ENCODE results near the gene ACTG2. TPM values are rescaled to one million over a fixed set of nuclear protein-coding genes. Genes with fewer than 3 reads are reported as not detected.

ACTG2 gene
- total RNA-seq, 1 experiment from 2014 or later = 1.5 TPM

- Histone ChIP-seq H4K5ac (ENCODE audit: insufficient read length, low read depth, low read length) (no peak overlapping the region), H3T11ph (ENCODE audit: low read length) (no peak overlapping the region), H3K23me2 (ENCODE audit: insufficient read length, low read depth, low read length, poor library complexity, severe bottlenecking) (no peaks in the 10 kb centered on the region), H4K20me1 (ENCODE audit: control insufficient read depth, insufficient read depth, insufficient read length) (no peaks in the 10 kb centered on the region), H2BK5ac (ENCODE audit: insufficient read length, low read length) (no peak overlapping the region), H3K23ac (ENCODE audit: insufficient read length, low read depth, low read length) (no peak overlapping the region), H3K27ac (ENCODE audit: insufficient read length, low read depth, low read length) (no peak overlapping the region), H3K79me2 (ENCODE audit: insufficient read depth, low read length) (no peaks in the 10 kb centered on the region), H2AK5ac (ENCODE audit: insufficient read length, low read length) (no peak overlapping the region), H2AFZ (ENCODE audit: low read length) (no peak overlapping the region), H4K8ac (replicated peaks; ENCODE audit: insufficient read length, low read depth, low read length) (no peak overlapping the region), H2BK20ac (ENCODE audit: low read depth, low read length, poor library complexity, severe bottlenecking) (no peak overlapping the region), H4K91ac (ENCODE audit: insufficient read length, low read depth, low read length) (no peak overlapping the region), H3K4me2 (ENCODE audit: insufficient read depth, insufficient read length, low read length) (no peak overlapping the region), H3K4ac (ENCODE audit: low read depth, low read length) (no peak overlapping the region), H2BK120ac (ENCODE audit: low read depth, low read length, poor library complexity, severe bottlenecking) (no peak overlapping the region), H3K56ac (ENCODE audit: insufficient read length, low read depth, low read length) (no peak overlapping the region), H3K14ac (ENCODE audit: insufficient read depth, low read length) (no peak overlapping the region), H3K18ac (ENCODE audit: insufficient read length, low read depth, low read length) (no peak overlapping the region), H2BK12ac (ENCODE audit: insufficient read length, low read depth, low read length) (no peak overlapping the region), H2BK15ac (ENCODE audit: low read depth, low read length) (no peak overlapping the region), H3K9ac (ENCODE audit: extremely low read depth, insufficient read length, low read length) (no peak overlapping the region), H3K79me1 (ENCODE audit: insufficient read depth, low read depth, low read length, poor library complexity, severe bottlenecking) (no peaks in the 10 kb centered on the region), H3K27me3 (ENCODE audit: insufficient read depth, low read length) (no peaks in the 10 kb centered on the region), H3K4me1 (ENCODE audit: insufficient read depth, low read length) (no peaks in the 10 kb centered on the region), H3K9me3 (ENCODE audit: control insufficient read depth, low read depth, low read length) (no peaks in the 10 kb centered on the region)
- WGBS (ENCODE audit: extremely low coverage, insufficient read length, low lambda C conversion rate) = no CpG with 5 or more reads among the region's 3 CpGs
- Mint-ChIP-seq H3K36me3 (ENCODE audit: insufficient read depth in 1 of 3, low read depth in 3 of 3) (no peaks in the 10 kb centered on the region), H3K27me3 (ENCODE audit: low read depth) (peaks cover 15% of the 10 kb centered on the region), H3K4me1 (peaks cover 10% of the 10 kb centered on the region in 2 experiments), H3K4me3 (no peak overlapping the region), H3K9me3 (no peaks in the 10 kb centered on the region), H3K27ac (no peak overlapping the region)
- TF ChIP-seq CTCF (conservative IDR thresholded peaks at IDR 0.05) = no peak
- DNase-seq = no peak
Measured at GRCh38 chr2:73918856-73919255, 26.0 kb downstream of the ACTG2 start.

Measured in H9 (cell line).